Keratinocyte (primary cell): ENCODE measurements around the gene GPRIN2. TPM values are rescaled to one million over a fixed set of nuclear protein-coding genes. Genes with fewer than 3 reads are reported as not detected.
"Not testable (repeated sequence)": the region's sequence is repeated elsewhere in the genome, so short reads cannot be mapped to it uniquely, and the experiment has no call there.

ENCODE experiments used
- DNase-seq: peaks from one replicate; pipeline ENCODE4 v3.0.0-alpha.2; 2011; ENCODE audit warnings: low read depth, missing footprints, low spot score
- FAIRE-seq: peaks from 2 replicates; lab custom pipeline; 2011; peaks lifted over from hg19 to GRCh38; lab: Jason Lieb, UNC
- H2AFZ ChIP-seq: 2 replicates; pipeline ENCODE4 v1.6.0; 2012; ENCODE audit warnings: low read length, control low read depth, inconsistent platforms; ENCODE audit not compliant: control insufficient read depth
- H3K27ac ChIP-seq: 2 replicates; pipeline ENCODE4 v1.5.1; 2011; ENCODE audit warnings: low read length; ENCODE audit not compliant: control insufficient read depth, insufficient read depth
- H3K27me3 ChIP-seq: 3 replicates; pipeline ENCODE4 v1.6.0; 2011; ENCODE audit warnings: low read length; ENCODE audit not compliant: control insufficient read depth, insufficient read depth; ENCODE audit errors: extremely low read depth
- H3K36me3 ChIP-seq, 2 experiments: 2 replicates in 1 of 2; 3 replicates in 1 of 2; pipeline ENCODE4 v1.5.1; 2011; ENCODE audit warnings: low read length in 2 of 2, mild to moderate bottlenecking in 1 of 2; ENCODE audit not compliant: control insufficient read depth in 2 of 2, insufficient read depth in 2 of 2; ENCODE audit errors: extremely low read depth in 1 of 2
- H3K4me1 ChIP-seq: 3 replicates; pipeline ENCODE4 v1.5.1; 2011; ENCODE audit warnings: low read length; ENCODE audit not compliant: control insufficient read depth, insufficient read depth; ENCODE audit errors: extremely low read depth
- H3K4me2 ChIP-seq: 3 replicates; pipeline ENCODE4 v1.6.0; 2011; ENCODE audit warnings: low read depth, low read length; ENCODE audit not compliant: control insufficient read depth, insufficient read depth; ENCODE audit errors: extremely low read depth
- H3K4me3 ChIP-seq, 3 experiments: fragments of 200-600 bp in 1 of 3; sonication (generic) in 1 of 3; 2 replicates in 2 of 3; 3 replicates in 1 of 3; pipeline ENCODE4 v1.5.1; 2011 to 2016; ENCODE audit warnings: low read length in 3 of 3, mild to moderate bottlenecking in 3 of 3, control low read depth in 2 of 3, inconsistent platforms in 1 of 3, low read depth in 1 of 3, mixed read lengths in 1 of 3, mixed run types in 1 of 3, moderate library complexity in 1 of 3; ENCODE audit not compliant: control insufficient read depth in 2 of 3, insufficient read depth in 2 of 3; ENCODE audit errors: extremely low read depth in 1 of 3
- H3K79me2 ChIP-seq: 2 replicates; pipeline ENCODE4 v1.6.0; 2012; ENCODE audit warnings: low read length; ENCODE audit not compliant: control insufficient read depth, insufficient read depth
- H3K9ac ChIP-seq: 3 replicates; pipeline ENCODE4 v1.6.0; 2011; ENCODE audit warnings: low read length; ENCODE audit not compliant: control insufficient read depth, insufficient read depth; ENCODE audit errors: extremely low read depth
- H3K9me1 ChIP-seq: 3 replicates; pipeline ENCODE4 v1.6.0; 2011; ENCODE audit warnings: low read length; ENCODE audit not compliant: control insufficient read depth, insufficient read depth; ENCODE audit errors: extremely low read depth
- H3K9me3 ChIP-seq: 2 replicates; pipeline ENCODE4 v1.5.1; 2012; ENCODE audit warnings: low read depth, low read length; ENCODE audit not compliant: control insufficient read depth
- H4K20me1 ChIP-seq: 3 replicates; pipeline ENCODE4 v1.6.0; 2011; ENCODE audit warnings: low read length; ENCODE audit not compliant: control insufficient read depth, insufficient read depth; ENCODE audit errors: extremely low read depth
- EZH2 ChIP-seq: IDR thresholded peaks from one replicate; pipeline ENCODE4 v1.6.1; 2012; ENCODE audit warnings: inconsistent platforms, mild to moderate bottlenecking, low read length, moderate library complexity
- dilution Hi-C: fragments of 300-500 bp; cut with MboI; formaldehyde crosslinking; loops from one replicate; pipeline ENCODE4 v1.7.0; 2020; ENCODE audit warnings: low sequenced_read_pairs; ENCODE audit not compliant: extremely low pct_ligation_motif_present
- polyA plus RNA-seq, 5 experiments: library from polyadenylated mRNA; depleted of rRNA in 3 of 5; stranded (reverse) in 3 of 5; stranded (forward) in 1 of 5; unstranded in 1 of 5; fragments of >200 nt; gene quantifications; 1 replicate in 1 of 5; 2 replicates in 3 of 5; 3 replicates in 1 of 5; pipeline versions ENCODE4 v1.2.1 to v1.2.3, GENCODE V29; 2011 to 2012; ENCODE audit warnings: missing spikeins in 2 of 5, low read depth in 1 of 5, low replicate concordance in 1 of 5
- TF ChIP-seq, protein P1 (sequence below), 3 experiments: IDR thresholded peaks in 1 of 3; conservative IDR thresholded peaks in 1 of 3; optimal IDR thresholded peaks in 1 of 3; 2 replicates in 2 of 3; 3 replicates in 1 of 3; pipeline versions ENCODE3 to v1.5.1; 2011; ENCODE audit warnings: low read length in 3 of 3, mild to moderate bottlenecking in 3 of 3, moderate library complexity in 2 of 3, control low read depth in 1 of 3, inconsistent platforms in 1 of 3; ENCODE audit not compliant: insufficient read depth in 2 of 3; ENCODE audit errors: extremely low read depth in 1 of 3

GPRIN2 gene
- polyA plus RNA-seq, 1 donor (not counting 4 experiments of a cell fraction or from before 2014, with no cell fraction given): 0.08 TPM

DNA sequence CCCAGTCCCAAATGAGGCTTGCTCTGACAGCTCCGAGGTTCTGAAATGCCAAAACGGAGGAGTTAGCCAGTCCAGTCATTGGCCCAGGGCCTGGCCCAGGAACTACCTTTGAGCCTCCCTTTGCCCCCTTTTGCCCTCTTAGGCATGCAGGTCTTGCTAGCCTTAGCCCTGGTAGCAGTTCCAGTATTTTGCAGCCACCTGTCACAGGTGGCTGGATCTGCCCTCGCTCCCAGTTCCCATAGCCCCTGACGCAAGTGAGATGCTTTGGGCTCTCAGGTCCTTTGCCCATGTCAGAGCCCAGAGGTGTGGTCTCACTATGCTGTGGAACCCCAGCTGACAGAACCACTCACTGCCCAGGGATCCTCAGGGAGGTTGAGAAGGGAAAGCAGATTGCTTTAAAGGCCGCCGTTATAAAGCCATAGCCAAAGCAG is 42.0 kb downstream of the GPRIN2 start:
- DNase-seq (no peak), FAIRE-seq (no peak)
- Histone ChIP-seq H4K20me1 (no peaks in the 10 kb centered on the region), H3K36me3 (no peaks in the 10 kb centered on the region), H3K27ac (no peak overlapping the region), H3K4me3 (no peak overlapping the region), H2AFZ (no peak overlapping the region), H3K4me2 (no peak overlapping the region), H3K27me3 (peaks cover 8% of the 10 kb centered on the region), H3K9ac (no peak overlapping the region), H3K79me2 (no peaks in the 10 kb centered on the region), H3K9me3 (no peaks in the 10 kb centered on the region), H3K4me1 (peaks cover 5% of the 10 kb centered on the region), H3K9me1 (no peaks in the 10 kb centered on the region)
- TF ChIP-seq, protein P1, sequence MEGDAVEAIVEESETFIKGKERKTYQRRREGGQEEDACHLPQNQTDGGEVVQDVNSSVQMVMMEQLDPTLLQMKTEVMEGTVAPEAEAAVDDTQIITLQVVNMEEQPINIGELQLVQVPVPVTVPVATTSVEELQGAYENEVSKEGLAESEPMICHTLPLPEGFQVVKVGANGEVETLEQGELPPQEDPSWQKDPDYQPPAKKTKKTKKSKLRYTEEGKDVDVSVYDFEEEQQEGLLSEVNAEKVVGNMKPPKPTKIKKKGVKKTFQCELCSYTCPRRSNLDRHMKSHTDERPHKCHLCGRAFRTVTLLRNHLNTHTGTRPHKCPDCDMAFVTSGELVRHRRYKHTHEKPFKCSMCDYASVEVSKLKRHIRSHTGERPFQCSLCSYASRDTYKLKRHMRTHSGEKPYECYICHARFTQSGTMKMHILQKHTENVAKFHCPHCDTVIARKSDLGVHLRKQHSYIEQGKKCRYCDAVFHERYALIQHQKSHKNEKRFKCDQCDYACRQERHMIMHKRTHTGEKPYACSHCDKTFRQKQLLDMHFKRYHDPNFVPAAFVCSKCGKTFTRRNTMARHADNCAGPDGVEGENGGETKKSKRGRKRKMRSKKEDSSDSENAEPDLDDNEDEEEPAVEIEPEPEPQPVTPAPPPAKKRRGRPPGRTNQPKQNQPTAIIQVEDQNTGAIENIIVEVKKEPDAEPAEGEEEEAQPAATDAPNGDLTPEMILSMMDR (optimal IDR thresholded peaks at IDR 0.05 in 1 of 3, IDR thresholded peaks at IDR 0.05 in 1 of 3, conservative IDR thresholded peaks at IDR 0.05 in 1 of 3; ENCODE audit: extremely low read depth in 1 of 3, insufficient read depth in 2 of 3, low read length in 3 of 3): no peak
- no peak for TF ChIP-seq EZH2
- dilution Hi-C loops: no loop called here

DNA sequence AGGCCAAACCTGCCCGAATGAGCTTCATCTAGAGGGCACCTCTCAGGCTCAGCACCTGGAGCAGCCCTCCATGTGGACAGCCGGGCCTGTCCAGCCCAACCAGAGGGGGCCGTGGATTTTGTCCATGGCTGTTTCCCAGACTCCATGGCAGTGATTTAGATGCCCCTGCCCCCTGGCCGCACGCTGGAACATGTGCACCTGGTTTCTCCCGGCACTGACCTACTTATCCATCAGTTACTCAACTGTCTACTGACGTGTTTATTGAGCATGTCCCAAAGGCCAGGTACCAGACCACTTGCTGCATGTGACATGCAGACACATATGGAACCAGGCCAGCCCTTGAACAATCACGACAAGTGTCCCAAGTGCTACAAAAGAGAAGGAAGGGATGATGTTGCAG is 43.1 kb downstream of the GPRIN2 start:
- H3K79me2 ChIP-seq, H3K9ac ChIP-seq, H3K4me3 ChIP-seq, dilution Hi-C loops, H2AFZ ChIP-seq, H3K36me3 ChIP-seq, DNase-seq, H3K27ac ChIP-seq, H3K4me1 ChIP-seq, H3K27me3 ChIP-seq, FAIRE-seq, H4K20me1 ChIP-seq, H3K9me1 ChIP-seq, H3K9me3 ChIP-seq, H3K4me2 ChIP-seq: not testable (repeated sequence)

DNA sequence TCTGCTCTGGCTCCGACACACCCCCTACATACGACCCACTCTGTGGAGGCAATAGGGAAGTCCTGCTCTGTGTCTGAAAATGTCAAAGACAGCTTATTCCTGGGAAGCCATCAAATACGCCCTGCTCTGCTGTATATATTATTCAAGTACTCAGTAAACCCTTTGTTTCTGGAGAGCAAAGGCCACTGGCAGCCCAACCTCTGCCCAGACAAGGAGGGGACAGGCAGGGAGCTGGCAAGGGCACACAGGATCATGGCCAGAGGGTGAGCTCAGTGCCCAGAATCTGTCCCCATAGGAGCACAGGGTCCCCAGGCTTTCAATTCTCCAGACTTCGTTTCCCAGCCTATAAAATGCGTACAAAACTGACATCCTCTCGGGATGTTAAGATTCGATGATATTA is 43.7 kb downstream of the GPRIN2 start:
- H3K79me2 ChIP-seq, H3K36me3 ChIP-seq, FAIRE-seq, H3K9ac ChIP-seq, dilution Hi-C loops, H4K20me1 ChIP-seq, H3K9me1 ChIP-seq, H3K4me3 ChIP-seq, H3K4me1 ChIP-seq, H3K27ac ChIP-seq, H3K9me3 ChIP-seq, DNase-seq, H3K27me3 ChIP-seq, H3K4me2 ChIP-seq, H2AFZ ChIP-seq: not testable (repeated sequence)

DNA sequence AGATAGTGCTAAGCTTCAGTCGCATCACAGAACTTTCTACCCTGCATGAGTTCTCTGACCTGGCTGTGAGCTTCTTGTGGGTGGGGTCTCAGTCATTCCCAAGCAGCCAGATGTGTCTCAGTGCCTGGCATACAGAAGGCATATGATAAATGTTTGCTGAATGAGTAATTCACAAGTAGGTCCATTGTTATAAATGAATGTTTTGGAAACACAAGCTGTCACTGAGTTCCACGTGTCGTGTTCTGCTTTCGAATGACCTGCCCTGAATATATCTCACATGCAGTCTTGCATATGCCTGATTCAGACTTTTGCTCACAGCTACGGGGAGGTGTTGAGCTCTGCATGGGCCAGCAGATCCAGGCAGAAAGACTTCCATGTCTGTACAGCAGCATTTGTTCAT is 44.5 kb downstream of the GPRIN2 start:
- H3K36me3 ChIP-seq, H3K9me3 ChIP-seq, H2AFZ ChIP-seq, H3K4me2 ChIP-seq, H4K20me1 ChIP-seq, H3K4me3 ChIP-seq, H3K27ac ChIP-seq, dilution Hi-C loops, H3K9me1 ChIP-seq, H3K9ac ChIP-seq, H3K4me1 ChIP-seq, H3K79me2 ChIP-seq, DNase-seq, H3K27me3 ChIP-seq: not testable (repeated sequence)
- peak; percentile 86 for FAIRE-seq
